Cardiac muscle cell (in vitro differentiated cells and primary cell): ENCODE measurements around the gene ACAA2. TPM values are rescaled to one million over a fixed set of nuclear protein-coding genes. Genes with fewer than 3 reads are reported as not detected.

ENCODE experiments used
- DNase-seq, 2 donors: peaks; one replicate each; pipeline versions ENCODE4 v3.0.0 to v3.0.0-alpha.2; 2010 to 2017; ENCODE audit warnings: low read depth in 1 of 2, low spot score in 1 of 2
- H3K27ac ChIP-seq: fragments of 200-600 bp; sonication (generic); 2 replicates; pipeline ENCODE4 v1.5.1; 2016
- H3K27me3 ChIP-seq: fragments of 200-600 bp; sonication (generic); 2 replicates; pipeline ENCODE4 v1.6.0; 2016; ENCODE audit warnings: control low read depth
- H3K36me3 ChIP-seq: fragments of 200-600 bp; sonication (generic); 2 replicates; pipeline ENCODE4 v1.5.1; 2016; ENCODE audit warnings: control low read depth
- H3K4me1 ChIP-seq: fragments of 200-600 bp; sonication (generic); 2 replicates; pipeline ENCODE4 v1.8.1; 2017; ENCODE audit warnings: low read depth, mild to moderate bottlenecking, mixed run types
- H3K4me3 ChIP-seq: fragments of 200-600 bp; sonication (generic); 2 replicates; pipeline ENCODE4 v1.5.1; 2016; ENCODE audit warnings: mild to moderate bottlenecking
- H3K9me3 ChIP-seq: fragments of 200-600 bp; sonication (generic); 2 replicates; pipeline ENCODE4 v1.5.1; 2017; ENCODE audit warnings: low read depth, mild to moderate bottlenecking, control low read depth
- polyA plus RNA-seq: library from polyadenylated mRNA; unstranded; fragments of >200 nt; fragmentation: Nextera tagmentation; extraction: Ambion mirVana; gene quantifications from 2 replicates; pipeline ENCODE4 v1.2.1, GENCODE V29; 2016
- total RNA-seq: library from RNA; depleted of rRNA; stranded (reverse); fragments of >200 nt; gene quantifications from 2 replicates; pipeline ENCODE4 v1.2.3, GENCODE V29; 2016
- TF ChIP-seq, protein P1 (sequence below): IDR thresholded peaks from 2 replicates; pipeline ENCODE4 v1.5.1; 2012; ENCODE audit warnings: low read depth, mild to moderate bottlenecking, low read length

The ACAA2 gene
- total and polyA plus RNA-seq, 2 experiments from 2014 or later, result 68.7 to 150 TPM

- no peaks in the 10 kb centered on the region for H3K36me3 ChIP-seq
- no peak for DNase-seq
- TF ChIP-seq, protein P1, sequence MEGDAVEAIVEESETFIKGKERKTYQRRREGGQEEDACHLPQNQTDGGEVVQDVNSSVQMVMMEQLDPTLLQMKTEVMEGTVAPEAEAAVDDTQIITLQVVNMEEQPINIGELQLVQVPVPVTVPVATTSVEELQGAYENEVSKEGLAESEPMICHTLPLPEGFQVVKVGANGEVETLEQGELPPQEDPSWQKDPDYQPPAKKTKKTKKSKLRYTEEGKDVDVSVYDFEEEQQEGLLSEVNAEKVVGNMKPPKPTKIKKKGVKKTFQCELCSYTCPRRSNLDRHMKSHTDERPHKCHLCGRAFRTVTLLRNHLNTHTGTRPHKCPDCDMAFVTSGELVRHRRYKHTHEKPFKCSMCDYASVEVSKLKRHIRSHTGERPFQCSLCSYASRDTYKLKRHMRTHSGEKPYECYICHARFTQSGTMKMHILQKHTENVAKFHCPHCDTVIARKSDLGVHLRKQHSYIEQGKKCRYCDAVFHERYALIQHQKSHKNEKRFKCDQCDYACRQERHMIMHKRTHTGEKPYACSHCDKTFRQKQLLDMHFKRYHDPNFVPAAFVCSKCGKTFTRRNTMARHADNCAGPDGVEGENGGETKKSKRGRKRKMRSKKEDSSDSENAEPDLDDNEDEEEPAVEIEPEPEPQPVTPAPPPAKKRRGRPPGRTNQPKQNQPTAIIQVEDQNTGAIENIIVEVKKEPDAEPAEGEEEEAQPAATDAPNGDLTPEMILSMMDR, result no peak
- H3K4me3 ChIP-seq, result no peak overlapping the region
- H3K9me3 ChIP-seq, result no peaks in the 10 kb centered on the region
- H3K4me1 ChIP-seq, result no peaks in the 10 kb centered on the region
- no peak overlapping the region for H3K27ac ChIP-seq
- H3K27me3 ChIP-seq, result no peaks in the 10 kb centered on the region
Measured at GRCh38 chr18:49844903-49845302, 31.6 kb upstream of the ACAA2 start.

GRCh38 chr18:49843778-49844625 lies 30.7 kb upstream of the ACAA2 start:
- TF ChIP-seq, protein P1, result no peak
- Histone ChIP-seq H3K27me3 (no peaks in the 10 kb centered on the region), H3K4me3 (no peak overlapping the region), H3K4me1 (no peaks in the 10 kb centered on the region), H3K36me3 (no peaks in the 10 kb centered on the region), H3K27ac (no peak overlapping the region), H3K9me3 (no peaks in the 10 kb centered on the region)
- no peak for DNase-seq

DNA sequence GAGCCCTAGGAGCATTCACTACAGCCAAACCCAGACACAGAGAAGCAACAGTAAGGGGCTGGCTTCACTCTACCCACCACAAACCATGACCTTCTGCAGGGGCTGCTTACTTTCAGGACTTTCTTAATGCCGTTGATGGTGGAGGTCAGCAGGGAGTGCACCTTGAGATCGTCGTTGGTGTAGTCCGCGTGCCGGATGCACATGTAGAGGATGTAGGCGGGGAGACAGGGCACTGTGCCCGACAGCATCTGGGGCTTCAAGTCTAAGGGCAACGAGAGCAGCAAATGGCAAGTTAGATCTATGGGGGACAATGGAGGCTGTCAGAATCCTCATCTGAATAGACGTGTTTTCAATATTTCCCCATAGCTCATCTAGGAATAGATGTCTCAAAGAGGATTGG lies 29.8 kb upstream of the ACAA2 start:
- TF ChIP-seq, protein P1, result no peak
- DNase-seq, result no peak
- Histone ChIP-seq H3K27me3 (no peaks in the 10 kb centered on the region), H3K9me3 (no peaks in the 10 kb centered on the region), H3K27ac (no peak overlapping the region), H3K4me3 (no peak overlapping the region), H3K4me1 (no peaks in the 10 kb centered on the region), H3K36me3 (no peaks in the 10 kb centered on the region)

DNA sequence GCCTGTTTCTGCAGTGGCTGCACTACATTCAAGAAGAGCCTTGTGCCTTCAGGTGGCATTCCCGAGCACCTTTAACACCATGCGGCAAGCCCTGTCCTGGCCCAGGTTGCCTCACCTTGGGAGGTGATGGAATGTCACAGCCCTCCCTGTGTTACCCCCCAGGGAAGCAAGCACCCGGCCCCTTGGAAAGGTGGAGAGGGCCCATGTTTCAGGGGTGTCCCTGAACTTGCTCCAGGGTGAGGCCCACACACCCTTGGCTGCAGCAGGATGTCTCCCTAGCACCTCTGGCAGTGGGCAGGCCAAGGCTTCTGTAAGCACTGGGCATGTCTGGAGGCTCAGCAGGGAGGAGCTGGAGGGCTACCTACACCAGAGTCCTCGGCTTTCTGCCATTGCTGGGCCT lies 29.3 kb upstream of the ACAA2 start:
- Histone ChIP-seq H3K4me3 (no peak overlapping the region), H3K4me1 (no peaks in the 10 kb centered on the region), H3K27me3 (no peaks in the 10 kb centered on the region), H3K36me3 (no peaks in the 10 kb centered on the region), H3K9me3 (no peaks in the 10 kb centered on the region), H3K27ac (no peak overlapping the region)
- DNase-seq, result no peak
- TF ChIP-seq, protein P1, result no peak

GRCh38 chr18:49841236-49842217 lies 28.2 kb upstream of the ACAA2 start:
- Histone ChIP-seq H3K27me3 (no peaks in the 10 kb centered on the region), H3K9me3 (no peaks in the 10 kb centered on the region), H3K4me1 (no peaks in the 10 kb centered on the region), H3K27ac (no peak overlapping the region), H3K4me3 (no peak overlapping the region), H3K36me3 (no peaks in the 10 kb centered on the region)
- TF ChIP-seq, protein P1, result no peak
- DNase-seq, result no peak
